Chondrocyte (in vitro differentiated cells): Measurements from ENCODE around the gene MGAT4C. TPM values are rescaled to one million over a fixed set of nuclear protein-coding genes. Genes with fewer than 3 reads are reported as not detected.

ENCODE experiments used
- DNase-seq: peaks from one replicate; pipeline ENCODE4 v3.0.0; 2021; ENCODE audit warnings: mixed read lengths, low spot score
- H3K27ac Mint-ChIP-seq: one replicate; pipeline ENCODE4 v1.8.0; 2021; ENCODE audit warnings: mild to moderate bottlenecking, moderate library complexity, mixed read lengths; ENCODE audit not compliant: unreplicated experiment
- H3K27me3 Mint-ChIP-seq: 2 replicates; pipeline ENCODE4 v1.8.0; 2021; ENCODE audit warnings: low read depth, mixed read lengths
- H3K36me3 Mint-ChIP-seq: 2 replicates; pipeline ENCODE4 v1.8.0; 2021; ENCODE audit warnings: low read depth, mixed read lengths
- H3K4me1 Mint-ChIP-seq: 2 replicates; pipeline ENCODE4 v1.8.0; 2021; ENCODE audit warnings: low read depth, mild to moderate bottlenecking, mixed read lengths
- H3K4me3 Mint-ChIP-seq: one replicate; pipeline ENCODE4 v1.8.0; 2021; ENCODE audit warnings: mild to moderate bottlenecking, moderate library complexity, mixed read lengths; ENCODE audit not compliant: unreplicated experiment
- H3K9me3 Mint-ChIP-seq: 2 replicates; pipeline ENCODE4 v1.8.0; 2021; ENCODE audit warnings: low read depth, mixed read lengths
- total RNA-seq: library from RNA; stranded (reverse); gene quantifications from 3 replicates; pipeline ENCODE4 v1.2.1, GENCODE V29; 2021
- TF ChIP-seq, protein P1 (sequence below): fragments of 200-600 bp; sonication (generic); IDR thresholded peaks from 2 replicates; pipeline ENCODE4 v1.5.0; 2021; ENCODE audit warnings: antibody characterized with exemption, mild to moderate bottlenecking, moderate library complexity

MGAT4C gene
- total RNA-seq, 1 donor from 2014 or later = 0.30 TPM

DNA sequence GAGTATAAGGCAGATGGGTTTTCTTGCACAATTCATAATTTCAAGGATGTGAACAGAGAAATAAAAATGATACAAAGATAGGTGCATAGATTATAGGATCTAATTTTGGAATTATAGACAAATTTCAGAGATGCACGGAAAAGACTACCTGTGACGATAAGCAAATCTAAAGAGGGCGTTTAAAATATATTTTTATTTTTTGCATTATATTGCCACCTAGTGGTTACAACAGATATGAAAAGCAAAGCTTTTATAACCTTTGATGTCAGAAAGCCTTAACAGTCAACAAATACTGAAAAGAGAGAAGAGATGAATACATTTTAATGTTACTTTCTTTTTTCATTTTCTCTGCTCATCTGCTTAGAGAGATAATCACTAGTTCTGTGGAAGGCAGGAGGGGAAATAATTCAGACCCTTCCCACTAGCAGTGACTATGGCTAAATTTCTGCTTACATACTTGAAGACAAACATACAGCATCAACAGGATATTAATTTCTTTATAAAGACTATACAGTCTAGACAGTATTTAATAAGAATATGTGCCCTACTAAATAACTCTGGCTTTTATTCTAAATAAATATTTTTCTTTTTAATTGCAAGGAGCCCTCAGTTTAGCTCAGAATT lies 335.8 kb downstream of the MGAT4C start:
- Mint-ChIP-seq H3K4me1 (peaks cover 2% of the 10 kb centered on the region), H3K27ac (no peak overlapping the region), H3K4me3 (no peak overlapping the region), H3K9me3 (no peaks in the 10 kb centered on the region), H3K27me3 (peaks cover 15% of the 10 kb centered on the region), H3K36me3 (peaks cover 1% of the 10 kb centered on the region)
- TF ChIP-seq, protein P1, sequence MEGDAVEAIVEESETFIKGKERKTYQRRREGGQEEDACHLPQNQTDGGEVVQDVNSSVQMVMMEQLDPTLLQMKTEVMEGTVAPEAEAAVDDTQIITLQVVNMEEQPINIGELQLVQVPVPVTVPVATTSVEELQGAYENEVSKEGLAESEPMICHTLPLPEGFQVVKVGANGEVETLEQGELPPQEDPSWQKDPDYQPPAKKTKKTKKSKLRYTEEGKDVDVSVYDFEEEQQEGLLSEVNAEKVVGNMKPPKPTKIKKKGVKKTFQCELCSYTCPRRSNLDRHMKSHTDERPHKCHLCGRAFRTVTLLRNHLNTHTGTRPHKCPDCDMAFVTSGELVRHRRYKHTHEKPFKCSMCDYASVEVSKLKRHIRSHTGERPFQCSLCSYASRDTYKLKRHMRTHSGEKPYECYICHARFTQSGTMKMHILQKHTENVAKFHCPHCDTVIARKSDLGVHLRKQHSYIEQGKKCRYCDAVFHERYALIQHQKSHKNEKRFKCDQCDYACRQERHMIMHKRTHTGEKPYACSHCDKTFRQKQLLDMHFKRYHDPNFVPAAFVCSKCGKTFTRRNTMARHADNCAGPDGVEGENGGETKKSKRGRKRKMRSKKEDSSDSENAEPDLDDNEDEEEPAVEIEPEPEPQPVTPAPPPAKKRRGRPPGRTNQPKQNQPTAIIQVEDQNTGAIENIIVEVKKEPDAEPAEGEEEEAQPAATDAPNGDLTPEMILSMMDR = peak; percentile 91
- DNase-seq = no peak
